ENCODE measurements around the gene ADAMTSL1.

Gene ADAMTSL1

GRCh38 chr9:18601956-18602355 is 128.0 kb downstream of the ADAMTSL1 start:
- H3K27ac ChIP-seq (replicated peaks) = no peak overlapping the region
- H3K4me3 ChIP-seq (replicated peaks; ENCODE audit: insufficient read depth, low read length) = no peak overlapping the region
- no peak for TF ChIP-seq REST (IDR thresholded peaks at IDR 0.05; ENCODE audit: insufficient replicate concordance, low read depth)
- no peak for TF ChIP-seq GABPA (IDR thresholded peaks at IDR 0.05; ENCODE audit: low read depth)
- no peak for TF ChIP-seq SPI1 (IDR thresholded peaks at IDR 0.05; ENCODE audit: borderline replicate concordance, low read depth)
- no peak for TF ChIP-seq CTCF (IDR thresholded peaks at IDR 0.05; ENCODE audit: insufficient read depth, low read length)
- no peak for TF ChIP-seq POLR2AphosphoS5 (IDR thresholded peaks at IDR 0.05; ENCODE audit: low read depth)
- H3K27me3 ChIP-seq (ENCODE audit: insufficient read depth, poor library complexity, severe bottlenecking) = no peaks in the 10 kb centered on the region
- DNase-seq (ENCODE audit: low read depth in 1 of 2, low spot score in 1 of 2) = no peak

- Histone ChIP-seq H3K4me3 (replicated peaks; ENCODE audit: insufficient read depth, low read length) (no peak overlapping the region), H3K27me3 (ENCODE audit: insufficient read depth, poor library complexity, severe bottlenecking) (no peaks in the 10 kb centered on the region)
- no peak for TF ChIP-seq CTCF (IDR thresholded peaks at IDR 0.05; ENCODE audit: insufficient read depth, low read length)
- no peak for TF ChIP-seq SPI1 (IDR thresholded peaks at IDR 0.05; ENCODE audit: borderline replicate concordance, low read depth)
- no peak for TF ChIP-seq POLR2AphosphoS5 (IDR thresholded peaks at IDR 0.05; ENCODE audit: low read depth)
- no peak for TF ChIP-seq REST (IDR thresholded peaks at IDR 0.05; ENCODE audit: insufficient replicate concordance, low read depth)
- no peak for TF ChIP-seq GABPA (IDR thresholded peaks at IDR 0.05; ENCODE audit: low read depth)
These were observed 131.1 kb downstream of the ADAMTSL1 start for GRCh38 chr9:18604767-18605730.

GRCh38 chr9:18605766-18606180 is 131.8 kb downstream of the ADAMTSL1 start:
- Histone ChIP-seq H3K4me3 (replicated peaks; ENCODE audit: insufficient read depth, low read length) (no peak overlapping the region), H3K27me3 (ENCODE audit: insufficient read depth, poor library complexity, severe bottlenecking) (no peaks in the 10 kb centered on the region), H3K27ac (replicated peaks) (no peak overlapping the region)
- TF ChIP-seq SPI1 (IDR thresholded peaks at IDR 0.05; ENCODE audit: borderline replicate concordance, low read depth) = no peak
- no peak for TF ChIP-seq CTCF (IDR thresholded peaks at IDR 0.05; ENCODE audit: insufficient read depth, low read length)
- DNase-seq (ENCODE audit: low read depth in 1 of 2, low spot score in 1 of 2) = no peak

More at GRCh38 chr9:18604767-18605730, 131.1 kb downstream of the ADAMTSL1 start:
- no peak for DNase-seq (ENCODE audit: low read depth in 1 of 2, low spot score in 1 of 2)
- no peak overlapping the region for H3K27ac ChIP-seq (replicated peaks)

Data from HL-60 (cell line).